ENCODE measurements around the gene PER1. TPM values are rescaled to one million over a fixed set of nuclear protein-coding genes. Genes with fewer than 3 reads are reported as not detected.

Gene PER1
- total RNA-seq, 1 experiment from 2014 or later, result 36.5 TPM

DNA sequence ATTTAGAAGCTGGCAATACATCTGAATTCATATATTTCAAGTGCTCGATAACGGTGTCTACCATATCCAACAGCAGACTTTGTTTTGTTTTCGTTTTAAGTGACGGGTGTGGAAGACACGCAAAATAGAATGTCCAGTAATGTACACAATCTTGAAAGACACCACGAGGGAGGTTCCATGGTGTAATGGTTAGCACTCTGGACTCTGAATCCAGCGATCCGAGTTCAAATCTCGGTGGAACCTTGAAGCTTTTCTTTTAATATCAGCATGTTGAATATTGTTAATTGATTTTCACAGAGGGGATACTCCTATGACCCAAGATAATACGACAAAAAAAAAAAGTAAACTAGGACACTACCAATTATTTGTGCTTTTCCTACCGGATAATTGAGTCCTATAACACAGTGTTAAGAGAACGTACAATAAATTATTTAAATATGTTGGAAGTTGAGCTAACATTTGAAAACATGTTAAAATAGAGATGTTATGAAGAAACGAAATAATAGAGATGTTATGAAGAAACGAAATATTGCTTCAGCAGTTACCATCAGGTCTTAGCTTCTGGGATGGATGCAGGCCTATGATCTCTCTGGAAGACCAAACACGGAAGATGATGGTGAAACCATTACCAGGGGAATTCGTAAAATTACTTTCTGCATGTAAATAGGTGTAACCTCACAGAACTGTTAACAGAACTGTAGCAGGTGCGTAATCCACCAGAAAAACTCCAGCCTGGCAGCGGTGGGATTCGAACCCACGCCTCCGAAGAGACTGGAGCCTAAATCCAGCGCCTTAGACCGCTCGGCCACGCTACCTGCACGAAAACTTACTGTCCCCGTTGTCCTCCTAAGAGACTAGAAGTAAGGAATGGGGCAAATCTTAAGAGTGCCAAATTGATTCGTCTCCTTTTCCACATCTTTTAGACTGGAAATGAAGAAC is 32.4 kb downstream of the PER1 start:
- H3K27me3 Mint-ChIP-seq (ENCODE audit: low read depth), result peaks cover 85% of the 10 kb centered on the region
- H3K4me3 Mint-ChIP-seq, result peak overlapping the region; percentile 91 to 93

More for the DNA sequence above, 32.4 kb downstream of the PER1 start:
- Histone ChIP-seq H2BK120ac (ENCODE audit: low read depth, low read length, poor library complexity, severe bottlenecking) (no peak overlapping the region), H3K27me3 (ENCODE audit: insufficient read depth, low read length) (peaks cover 40% of the 10 kb centered on the region), H3K14ac (ENCODE audit: insufficient read depth, low read length) (no peak overlapping the region), H3K23ac (ENCODE audit: insufficient read length, low read depth, low read length) (no peak overlapping the region), H3K4me2 (ENCODE audit: insufficient read depth, insufficient read length, low read length) (peak overlapping the region; percentile 99), H3K4me1 (ENCODE audit: insufficient read depth, low read length) (no peaks in the 10 kb centered on the region; the same call in 1 of the 2 replicates), H3K4ac (ENCODE audit: low read depth, low read length) (no peak overlapping the region), H4K8ac (replicated peaks; ENCODE audit: insufficient read length, low read depth, low read length) (no peak overlapping the region), H2BK15ac (ENCODE audit: low read depth, low read length) (no peak overlapping the region), H2AFZ (ENCODE audit: low read length) (no peak overlapping the region), H3K18ac (ENCODE audit: insufficient read length, low read depth, low read length) (no peak overlapping the region), H3K27ac (ENCODE audit: insufficient read length, low read depth, low read length) (no peak overlapping the region), H3K79me1 (ENCODE audit: insufficient read depth, low read depth, low read length, poor library complexity, severe bottlenecking) (no peaks in the 10 kb centered on the region), H3K9me3 (ENCODE audit: control insufficient read depth, low read depth, low read length) (no peaks in the 10 kb centered on the region), H4K5ac (ENCODE audit: insufficient read length, low read depth, low read length) (no peak overlapping the region), H3K79me2 (ENCODE audit: insufficient read depth, low read length) (no peaks in the 10 kb centered on the region), H3K9ac (ENCODE audit: extremely low read depth, insufficient read length, low read length) (peak overlapping the region; percentile 39), H4K91ac (ENCODE audit: insufficient read length, low read depth, low read length) (no peak overlapping the region), H3K23me2 (ENCODE audit: insufficient read length, low read depth, low read length, poor library complexity, severe bottlenecking) (peaks cover 48% of the 10 kb centered on the region), H2BK12ac (ENCODE audit: insufficient read length, low read depth, low read length) (no peak overlapping the region), H4K20me1 (ENCODE audit: control insufficient read depth, insufficient read depth, insufficient read length) (no peaks in the 10 kb centered on the region), H2BK5ac (ENCODE audit: insufficient read length, low read length) (no peak overlapping the region), H3T11ph (ENCODE audit: low read length) (no peak overlapping the region), H2BK20ac (ENCODE audit: low read depth, low read length, poor library complexity, severe bottlenecking) (no peak overlapping the region), H2AK5ac (ENCODE audit: insufficient read length, low read length) (no peak overlapping the region), H3K56ac (ENCODE audit: insufficient read length, low read depth, low read length) (no peak overlapping the region)
- peak; percentile 95 for DNase-seq
- TF ChIP-seq, protein P1, sequence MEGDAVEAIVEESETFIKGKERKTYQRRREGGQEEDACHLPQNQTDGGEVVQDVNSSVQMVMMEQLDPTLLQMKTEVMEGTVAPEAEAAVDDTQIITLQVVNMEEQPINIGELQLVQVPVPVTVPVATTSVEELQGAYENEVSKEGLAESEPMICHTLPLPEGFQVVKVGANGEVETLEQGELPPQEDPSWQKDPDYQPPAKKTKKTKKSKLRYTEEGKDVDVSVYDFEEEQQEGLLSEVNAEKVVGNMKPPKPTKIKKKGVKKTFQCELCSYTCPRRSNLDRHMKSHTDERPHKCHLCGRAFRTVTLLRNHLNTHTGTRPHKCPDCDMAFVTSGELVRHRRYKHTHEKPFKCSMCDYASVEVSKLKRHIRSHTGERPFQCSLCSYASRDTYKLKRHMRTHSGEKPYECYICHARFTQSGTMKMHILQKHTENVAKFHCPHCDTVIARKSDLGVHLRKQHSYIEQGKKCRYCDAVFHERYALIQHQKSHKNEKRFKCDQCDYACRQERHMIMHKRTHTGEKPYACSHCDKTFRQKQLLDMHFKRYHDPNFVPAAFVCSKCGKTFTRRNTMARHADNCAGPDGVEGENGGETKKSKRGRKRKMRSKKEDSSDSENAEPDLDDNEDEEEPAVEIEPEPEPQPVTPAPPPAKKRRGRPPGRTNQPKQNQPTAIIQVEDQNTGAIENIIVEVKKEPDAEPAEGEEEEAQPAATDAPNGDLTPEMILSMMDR (conservative IDR thresholded peaks at IDR 0.05), result no peak
- WGBS (ENCODE audit: extremely low coverage, insufficient read length, low lambda C conversion rate), result no CpG with 5 or more reads among the region's 28 CpGs
- Mint-ChIP-seq H3K9me3 (peaks cover 4 to 7% of the 10 kb centered on the region in 2 experiments; a peak in 3 of 5 replicates), H3K4me1 (peaks cover 31 to 38% of the 10 kb centered on the region in 2 experiments), H3K27ac (peak overlapping the region; percentile 13 to 96 (median 82); a peak in 5 of 7 replicates), H3K36me3 (ENCODE audit: insufficient read depth in 1 of 3, low read depth in 3 of 3) (no peaks in the 10 kb centered on the region; a peak in 2 of 7 replicates)
